ENCODE measurements around the gene OR2G3. TPM values are rescaled to one million over a fixed set of nuclear protein-coding genes. Genes with fewer than 3 reads are reported as not detected.

Gene OR2G3
- total and polyA plus RNA-seq, 2 experiments from 2014 or later = not detected

DNA sequence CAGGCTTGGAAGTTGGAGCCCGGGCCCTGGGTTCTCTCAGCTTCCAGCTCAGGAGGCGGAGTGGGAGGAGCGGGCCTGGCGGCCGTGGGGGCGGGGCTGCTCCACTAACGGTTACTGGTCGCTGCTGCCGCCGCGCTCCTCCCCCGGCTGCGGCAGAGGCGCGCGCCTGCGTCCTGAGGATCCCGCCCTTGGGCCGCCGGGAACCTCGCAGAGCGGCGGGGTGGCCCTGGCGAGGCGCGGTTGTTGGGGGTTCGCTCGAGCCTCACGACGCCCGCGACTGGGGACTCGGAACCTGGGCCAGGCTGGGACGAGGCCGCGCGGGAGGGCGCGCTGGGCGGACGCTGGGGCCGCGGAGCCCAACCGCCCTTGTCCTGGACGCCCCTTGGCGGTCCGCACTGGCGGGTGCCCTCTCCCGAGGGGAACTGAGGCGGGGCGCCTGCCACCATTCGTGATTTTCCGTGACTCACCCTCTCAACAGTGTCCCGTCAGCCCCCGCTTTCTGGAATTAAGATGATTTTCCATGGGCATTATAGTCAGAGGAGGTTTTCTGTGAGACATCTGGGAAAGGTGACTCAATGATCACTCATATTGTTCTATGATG, 34.1 kb downstream of the OR2G3 start:
- Histone ChIP-seq H3K4me3 (no peak overlapping the region), H3K9me3 (ENCODE audit: low read depth) (no peaks in the 10 kb centered on the region), H3K36me3 (replicated peaks; ENCODE audit: insufficient read depth, low read depth) (no peaks in the 10 kb centered on the region), H3K27me3 (no peaks in the 10 kb centered on the region), H3K4me1 (ENCODE audit: insufficient read depth) (no peaks in the 10 kb centered on the region), H3K27ac (no peak overlapping the region), H3K9me2 (replicated peaks; ENCODE audit: insufficient read depth) (no peaks in the 10 kb centered on the region), H3K4me2 (peak overlapping the region; percentile 68), H2AFZ (peak overlapping the region; percentile 52), H4K20me1 (ENCODE audit: insufficient read depth, poor library complexity, severe bottlenecking) (no peaks in the 10 kb centered on the region), H3K79me2 (no peaks in the 10 kb centered on the region)
- no peak for TF ChIP-seq EZH2 (IDR thresholded peaks at IDR 0.05; ENCODE audit: borderline replicate concordance)
- TF ChIP-seq, protein P1, sequence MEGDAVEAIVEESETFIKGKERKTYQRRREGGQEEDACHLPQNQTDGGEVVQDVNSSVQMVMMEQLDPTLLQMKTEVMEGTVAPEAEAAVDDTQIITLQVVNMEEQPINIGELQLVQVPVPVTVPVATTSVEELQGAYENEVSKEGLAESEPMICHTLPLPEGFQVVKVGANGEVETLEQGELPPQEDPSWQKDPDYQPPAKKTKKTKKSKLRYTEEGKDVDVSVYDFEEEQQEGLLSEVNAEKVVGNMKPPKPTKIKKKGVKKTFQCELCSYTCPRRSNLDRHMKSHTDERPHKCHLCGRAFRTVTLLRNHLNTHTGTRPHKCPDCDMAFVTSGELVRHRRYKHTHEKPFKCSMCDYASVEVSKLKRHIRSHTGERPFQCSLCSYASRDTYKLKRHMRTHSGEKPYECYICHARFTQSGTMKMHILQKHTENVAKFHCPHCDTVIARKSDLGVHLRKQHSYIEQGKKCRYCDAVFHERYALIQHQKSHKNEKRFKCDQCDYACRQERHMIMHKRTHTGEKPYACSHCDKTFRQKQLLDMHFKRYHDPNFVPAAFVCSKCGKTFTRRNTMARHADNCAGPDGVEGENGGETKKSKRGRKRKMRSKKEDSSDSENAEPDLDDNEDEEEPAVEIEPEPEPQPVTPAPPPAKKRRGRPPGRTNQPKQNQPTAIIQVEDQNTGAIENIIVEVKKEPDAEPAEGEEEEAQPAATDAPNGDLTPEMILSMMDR (IDR thresholded peaks at IDR 0.05; ENCODE audit: poor library complexity) = no peak
- TF ChIP-seq EZH2phosphoT487 (IDR thresholded peaks at IDR 0.05; ENCODE audit: low read depth, severe bottlenecking, unreplicated experiment) = no peak
- WGBS (ENCODE audit: low lambda C conversion rate, missing lambda C conversion rate) = 28% methylated on average over 22 of the region's 55 CpGs
- DNase-seq (ENCODE audit: low spot score) = peak; percentile 73

DNA sequence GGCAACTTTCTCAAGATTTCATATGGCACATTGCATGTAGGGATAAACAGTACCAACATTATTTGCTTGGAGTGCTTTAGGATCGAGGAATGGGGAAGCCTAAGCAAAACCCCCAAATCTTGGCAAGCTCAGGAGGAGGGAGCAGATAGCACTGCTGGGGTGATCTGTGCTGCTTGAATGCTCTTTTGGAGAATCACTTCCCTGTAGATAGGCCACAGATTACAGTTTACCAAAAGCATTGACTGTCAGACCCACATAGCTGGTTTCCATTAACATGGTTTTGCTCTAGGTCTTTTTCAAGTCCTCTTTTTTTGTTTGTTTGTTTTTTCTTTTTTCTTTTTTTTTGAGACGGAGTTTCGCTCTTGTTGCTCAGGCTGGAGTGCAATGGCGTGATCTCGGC, 37.4 kb downstream of the OR2G3 start:
- Histone ChIP-seq H3K4me3 (no peak overlapping the region), H3K9me3 (ENCODE audit: low read depth) (no peaks in the 10 kb centered on the region), H3K79me2 (no peaks in the 10 kb centered on the region), H3K4me2 (no peak overlapping the region), H3K9me2 (replicated peaks; ENCODE audit: insufficient read depth) (no peaks in the 10 kb centered on the region), H3K27ac (no peak overlapping the region), H4K20me1 (ENCODE audit: insufficient read depth, poor library complexity, severe bottlenecking) (no peaks in the 10 kb centered on the region), H3K27me3 (no peaks in the 10 kb centered on the region), H2AFZ (no peak overlapping the region), H3K36me3 (replicated peaks; ENCODE audit: insufficient read depth, low read depth) (no peaks in the 10 kb centered on the region), H3K4me1 (ENCODE audit: insufficient read depth) (no peaks in the 10 kb centered on the region)
- no peak for DNase-seq (ENCODE audit: low spot score)
- WGBS (ENCODE audit: low lambda C conversion rate, missing lambda C conversion rate) = 68% methylated on average over 2 of the region's 5 CpGs
- TF ChIP-seq EZH2phosphoT487 (IDR thresholded peaks at IDR 0.05; ENCODE audit: low read depth, severe bottlenecking, unreplicated experiment) = no peak

DNA sequence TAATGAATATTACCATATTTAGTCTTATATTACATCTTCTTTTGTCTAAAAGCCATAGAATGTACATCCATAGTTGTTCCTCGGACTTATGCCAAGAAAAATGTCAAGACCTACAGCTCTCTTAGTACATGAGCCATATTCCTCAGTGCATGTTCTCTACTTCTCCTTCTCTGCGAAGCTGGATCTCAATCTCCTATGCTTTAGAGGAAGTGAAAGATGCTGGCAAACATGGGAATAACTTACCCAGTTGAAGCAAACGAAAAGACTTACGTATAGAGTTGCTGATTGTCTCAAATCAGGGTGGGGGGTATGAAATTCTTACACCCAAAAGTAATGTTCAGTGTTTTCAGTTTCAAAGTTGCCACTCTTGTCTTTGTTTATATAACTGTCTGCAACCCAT, 41.5 kb downstream of the OR2G3 start:
- Histone ChIP-seq H4K20me1 (ENCODE audit: insufficient read depth, poor library complexity, severe bottlenecking) (no peaks in the 10 kb centered on the region), H2AFZ (no peak overlapping the region), H3K9me2 (replicated peaks; ENCODE audit: insufficient read depth) (no peaks in the 10 kb centered on the region), H3K27ac (no peak overlapping the region), H3K4me3 (no peak overlapping the region), H3K79me2 (no peaks in the 10 kb centered on the region), H3K4me2 (no peak overlapping the region), H3K27me3 (no peaks in the 10 kb centered on the region), H3K36me3 (replicated peaks; ENCODE audit: insufficient read depth, low read depth) (no peaks in the 10 kb centered on the region), H3K4me1 (ENCODE audit: insufficient read depth) (no peaks in the 10 kb centered on the region), H3K9me3 (ENCODE audit: low read depth) (no peaks in the 10 kb centered on the region)
- TF ChIP-seq EZH2phosphoT487 (IDR thresholded peaks at IDR 0.05; ENCODE audit: low read depth, severe bottlenecking, unreplicated experiment) (no peak), EZH2 (IDR thresholded peaks at IDR 0.05; ENCODE audit: borderline replicate concordance) (no peak)
- TF ChIP-seq, protein P1 (IDR thresholded peaks at IDR 0.05; ENCODE audit: poor library complexity) = no peak
- 74% methylated on average over 4 of the region's 4 CpGs for WGBS (ENCODE audit: low lambda C conversion rate, missing lambda C conversion rate)
- DNase-seq (ENCODE audit: low spot score) = no peak

DNA sequence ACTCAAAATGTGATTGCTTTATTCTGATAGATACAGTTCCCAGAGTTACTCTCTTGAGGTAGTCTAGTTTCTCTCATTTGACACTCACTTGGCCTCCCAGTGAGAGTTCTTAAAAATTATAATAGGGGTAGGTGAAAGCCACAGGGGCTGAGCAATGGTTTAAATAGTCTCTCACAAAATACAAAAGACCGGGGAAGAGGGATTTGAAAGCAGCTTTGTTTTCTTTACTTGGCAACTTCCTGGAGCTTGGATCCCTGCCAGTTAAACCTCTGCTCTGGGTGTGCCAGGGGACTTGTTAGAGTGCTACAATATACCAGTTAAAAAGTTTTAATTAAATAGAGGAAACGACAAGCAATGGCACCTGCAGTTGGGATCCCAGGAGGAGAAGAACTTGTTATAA, 42.5 kb downstream of the OR2G3 start:
- H3K4me1 ChIP-seq (ENCODE audit: insufficient read depth) = no peaks in the 10 kb centered on the region
- no peaks in the 10 kb centered on the region for H3K36me3 ChIP-seq (replicated peaks; ENCODE audit: insufficient read depth, low read depth)
- WGBS (ENCODE audit: low lambda C conversion rate, missing lambda C conversion rate) = 19% methylated on average over 2 of the region's 2 CpGs
- H4K20me1 ChIP-seq (ENCODE audit: insufficient read depth, poor library complexity, severe bottlenecking) = no peaks in the 10 kb centered on the region
- H3K79me2 ChIP-seq = no peaks in the 10 kb centered on the region
- no peaks in the 10 kb centered on the region for H3K9me2 ChIP-seq (replicated peaks; ENCODE audit: insufficient read depth)
- no peak for DNase-seq (ENCODE audit: low spot score)
- no peaks in the 10 kb centered on the region for H3K9me3 ChIP-seq (ENCODE audit: low read depth)
- H2AFZ ChIP-seq = no peak overlapping the region
- H3K27me3 ChIP-seq = no peaks in the 10 kb centered on the region
- no peak overlapping the region for H3K27ac ChIP-seq
- no peak overlapping the region for H3K4me3 ChIP-seq
- TF ChIP-seq, protein P1 (IDR thresholded peaks at IDR 0.05; ENCODE audit: poor library complexity) = no peak
- TF ChIP-seq EZH2phosphoT487 (IDR thresholded peaks at IDR 0.05; ENCODE audit: low read depth, severe bottlenecking, unreplicated experiment) = no peak
- no peak for TF ChIP-seq EZH2 (IDR thresholded peaks at IDR 0.05; ENCODE audit: borderline replicate concordance)
- H3K4me2 ChIP-seq = no peak overlapping the region
